Measurements from ENCODE around the gene HOXB5.

HOXB5 gene

DNA sequence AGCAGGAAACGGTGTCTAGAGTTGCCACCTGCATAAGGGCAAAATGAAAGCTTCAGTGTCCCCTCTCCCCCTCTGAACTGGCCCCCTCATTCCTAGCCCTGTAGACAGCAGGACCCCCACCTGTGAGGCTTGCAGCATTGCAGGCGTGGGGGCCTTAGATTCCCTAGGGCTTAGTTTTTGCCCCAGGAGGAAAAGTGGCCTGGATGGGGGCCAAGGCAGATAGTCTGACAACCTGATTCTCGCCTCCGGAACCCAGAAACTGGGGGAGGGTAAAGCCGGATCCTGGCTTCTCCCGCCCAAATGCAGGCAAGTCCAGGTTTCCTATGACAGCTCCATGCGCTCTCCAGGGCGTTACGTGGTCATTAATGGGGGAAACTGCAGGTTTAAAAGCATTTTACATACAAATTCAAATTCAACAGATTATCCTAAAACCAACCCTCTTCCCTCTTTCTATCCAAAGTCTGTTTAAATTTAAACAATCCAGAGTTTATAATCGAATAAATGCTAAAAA lies 11.9 kb upstream of the HOXB5 start:
- TF ChIP-seq CTCF (IDR thresholded peaks at IDR 0.05), result no peak

DNA sequence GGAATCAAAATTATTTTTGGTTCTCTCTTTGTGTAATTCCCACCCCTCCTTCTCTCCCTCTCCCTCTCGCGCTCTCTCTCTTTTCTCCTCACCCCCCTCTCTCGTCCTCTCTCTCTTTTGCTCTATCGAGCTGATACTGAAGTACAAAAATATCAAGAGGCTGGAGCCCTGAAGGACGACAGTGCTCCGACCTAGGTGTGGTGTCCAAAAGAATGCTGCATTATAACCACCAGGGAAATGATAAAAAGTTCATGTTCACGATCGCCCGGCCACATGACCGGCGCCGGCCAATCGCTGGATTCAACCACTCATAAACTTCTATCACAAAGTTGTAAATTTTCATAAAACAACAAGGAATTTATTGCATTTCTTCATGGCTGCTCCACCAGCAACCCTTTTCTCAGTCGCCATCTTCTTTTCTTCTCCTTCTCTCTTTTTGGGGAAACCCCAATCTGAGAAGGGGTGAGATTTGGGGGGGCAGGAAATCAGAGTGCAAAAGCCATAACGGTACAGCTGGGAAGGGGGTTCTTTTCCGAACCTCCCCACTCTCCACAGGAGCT lies 11.3 kb upstream of the HOXB5 start, which contains the start of gene HOXB6:
Gene HOXB6 (minus strand): TSS at position 217 of the 560 bp plus-strand sequence. CDS start 6,836 bp downstream, outside the sequence.
- TF ChIP-seq CTCF (IDR thresholded peaks at IDR 0.05), result no peak

GRCh38 chr17:48603959-48604769 lies 10.6 kb upstream of the HOXB5 start:
- TF ChIP-seq CTCF (IDR thresholded peaks at IDR 0.05), result no peak

DNA sequence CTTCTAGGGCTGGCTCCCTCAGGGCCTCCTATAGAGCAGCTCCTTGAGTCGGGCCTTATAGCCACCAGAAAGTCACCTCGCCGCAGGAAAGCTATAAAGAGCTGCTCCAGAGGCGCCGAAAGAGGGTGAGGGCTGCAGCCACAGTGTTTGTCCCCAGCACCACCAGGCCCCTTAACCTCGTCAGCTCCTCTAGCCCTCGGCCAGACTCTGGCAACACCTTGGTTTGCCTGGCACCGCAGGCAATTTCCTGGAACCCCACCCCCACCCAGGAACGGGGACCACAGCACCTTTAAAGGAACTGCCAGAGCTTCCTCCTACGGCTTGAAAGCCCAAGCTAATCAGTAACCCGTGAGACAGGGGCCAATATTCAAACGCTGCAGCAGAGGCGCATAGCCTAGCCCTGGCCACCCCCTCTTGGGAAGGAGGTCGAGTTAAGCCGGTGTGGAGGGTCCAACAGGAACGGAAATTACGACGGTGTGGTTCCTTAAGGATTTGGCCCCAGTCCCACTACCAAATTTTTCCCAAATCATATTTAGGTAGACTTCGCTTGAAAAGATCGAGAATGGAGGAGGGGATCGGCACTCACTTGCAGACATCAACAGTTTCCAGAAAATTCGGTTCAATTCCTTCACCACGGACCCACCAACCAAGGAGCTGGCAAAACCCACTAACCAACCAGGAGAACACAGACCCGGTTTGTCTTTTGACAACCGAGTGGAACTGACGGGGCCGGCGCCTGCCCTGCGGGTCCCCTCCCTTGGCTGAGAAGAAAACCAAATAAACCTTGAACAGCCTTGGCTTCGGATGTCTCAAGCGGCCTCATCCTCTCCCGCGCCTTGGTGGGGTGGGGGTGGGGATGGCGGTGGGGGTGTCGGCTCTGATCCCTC lies 8.2 kb upstream of the HOXB5 start:
- no peak for TF ChIP-seq CTCF (IDR thresholded peaks at IDR 0.05)

GRCh38 chr17:48601207-48601538 lies 7.6 kb upstream of the HOXB5 start:
- TF ChIP-seq CTCF (IDR thresholded peaks at IDR 0.05), result no peak

DNA sequence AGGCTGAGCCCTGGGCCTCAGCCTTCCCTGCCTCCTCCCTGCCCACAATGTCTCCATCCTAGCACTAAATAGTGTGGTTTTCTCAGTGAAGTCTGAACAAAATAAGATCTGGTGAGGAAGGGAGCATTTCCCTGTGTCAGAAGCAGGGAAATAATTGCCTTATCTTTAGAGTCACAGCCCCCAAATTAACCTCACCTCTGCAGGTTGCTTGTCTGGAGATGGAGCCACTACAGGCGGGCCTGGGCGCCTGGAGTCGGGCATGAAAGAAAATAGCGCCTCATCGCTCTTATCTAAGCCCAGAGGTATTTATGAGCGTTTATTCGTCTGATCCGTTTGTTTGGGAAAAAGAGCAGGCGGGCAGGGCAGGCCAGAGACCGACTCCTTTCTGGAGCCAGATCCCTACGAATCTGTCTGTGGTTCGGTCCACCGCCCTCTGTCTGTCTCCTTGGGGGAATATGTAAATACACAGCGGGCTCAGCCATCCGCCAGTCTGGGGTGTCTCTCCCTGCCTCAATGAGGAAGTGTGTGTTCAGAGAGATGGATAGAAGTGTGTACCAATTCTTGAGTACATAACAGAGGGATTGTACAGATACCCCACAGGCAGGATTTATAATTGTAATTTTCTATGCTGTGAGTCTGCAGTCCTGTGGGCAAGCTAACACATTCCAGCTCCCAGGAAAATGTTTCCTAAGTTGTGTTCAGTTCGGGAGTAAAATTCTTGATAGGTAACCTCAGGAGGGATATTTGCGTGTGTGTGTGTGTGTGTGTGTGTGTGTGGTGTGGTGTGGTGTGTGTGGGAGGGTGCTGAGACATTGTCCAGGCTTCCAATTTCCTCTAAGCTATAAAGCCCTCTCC lies 6.9 kb upstream of the HOXB5 start:
- TF ChIP-seq CTCF (IDR thresholded peaks at IDR 0.05), result no peak

- TF ChIP-seq CTCF (IDR thresholded peaks at IDR 0.05), result no peak
Observed at GRCh38 chr17:48599354-48599753, 5.8 kb upstream of the HOXB5 start.

Measured in LNCAP (cell line).